Esophagus muscularis mucosa (tissue), 4 donors: Measurements from ENCODE around the gene IFT22.
"Not testable (repeated sequence)": the region's sequence is repeated elsewhere in the genome, so short reads cannot be mapped to it uniquely, and the experiment has no call there.

Experiments
- CTCF ChIP-seq, 3 experiments: fragments of 200-600 bp in 2 of 3; fragments of 450-650 bp in 1 of 3; sonication (generic) in 2 of 3; IDR thresholded peaks; one replicate each; pipeline ENCODE4 v1.5.1; 2017 to 2019; ENCODE audit warnings: antibody characterized with exemption in 3 of 3, mild to moderate bottlenecking in 2 of 3, moderate library complexity in 1 of 3
- EP300 ChIP-seq: sonication (generic); formaldehyde crosslinking; IDR thresholded peaks from one replicate; pipeline ENCODE4 v1.6.1; 2017; ENCODE audit warnings: antibody characterized with exemption
- POLR2A ChIP-seq: fragments of 450-650 bp; IDR thresholded peaks from one replicate; pipeline ENCODE4 v1.6.1; 2017; ENCODE audit warnings: antibody characterized with exemption, moderate library complexity, mild to moderate bottlenecking, low read depth
- POLR2AphosphoS5 ChIP-seq, 2 donors: sonication (generic); formaldehyde crosslinking; IDR thresholded peaks; one replicate each; pipeline ENCODE4 v1.6.1; 2017; ENCODE audit warnings: antibody characterized with exemption in 2 of 2

- TF ChIP-seq CTCF (IDR thresholded peaks at IDR 0.05); POLR2AphosphoS5 (IDR thresholded peaks at IDR 0.05); POLR2A; EP300: not testable (repeated sequence)
Measured at GRCh38 chr7:101349300-101349699, 27.7 kb upstream of the IFT22 start.
